ENCODE results near the gene NUTM2F. TPM values are rescaled to one million over a fixed set of nuclear protein-coding genes. Genes with fewer than 3 reads are reported as not detected.

Gene NUTM2F
- total RNA-seq, 1 experiment from 2014 or later = 0.15 TPM

DNA sequence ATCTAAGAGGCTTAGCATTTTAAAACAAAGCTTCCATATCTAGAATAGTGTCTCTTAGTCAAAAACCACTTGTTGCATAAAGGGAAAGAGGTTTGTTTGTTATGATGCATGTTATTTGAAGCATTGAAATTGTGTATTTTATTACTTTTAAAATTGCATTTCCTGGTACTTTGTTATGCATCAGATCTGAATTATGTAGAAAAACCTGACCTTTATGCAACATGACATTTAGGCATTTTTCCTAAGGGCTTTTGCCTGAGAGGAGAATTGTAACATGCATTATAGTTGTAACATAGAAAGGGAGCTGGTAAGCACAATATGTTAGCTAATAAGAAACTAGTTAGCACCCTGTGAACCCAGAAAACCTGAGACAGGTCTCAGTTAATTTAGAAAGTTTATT lies 47.3 kb downstream of the NUTM2F start:
- no peak for ATAC-seq
- Mint-ChIP-seq H3K4me1 (peaks cover 14% of the 10 kb centered on the region), H3K27me3 (ENCODE audit: low read depth) (no peaks in the 10 kb centered on the region), H3K27ac (no peak overlapping the region), H3K36me3 (peaks cover 28% of the 10 kb centered on the region), H3K9me3 (peaks cover 22% of the 10 kb centered on the region), H3K4me3 (no peak overlapping the region)
- TF ChIP-seq FOXP1 (CRISPR knock-in tag; IDR thresholded peaks at IDR 0.05; ENCODE audit: borderline replicate concordance) (no peak), ATF1 (CRISPR knock-in tag; IDR thresholded peaks at IDR 0.05) (no peak), ZNF121 (CRISPR knock-in tag; IDR thresholded peaks at IDR 0.05) (no peak), ZNF396 (CRISPR knock-in tag; IDR thresholded peaks at IDR 0.05; ENCODE audit: borderline replicate concordance) (no peak), ZNF423 (CRISPR knock-in tag; IDR thresholded peaks at IDR 0.05) (no peak), IRF2 (CRISPR knock-in tag; IDR thresholded peaks at IDR 0.05; ENCODE audit: borderline replicate concordance, low read depth) (no peak), ETV6 (CRISPR knock-in tag; IDR thresholded peaks at IDR 0.05) (no peak), OVOL2 (CRISPR knock-in tag; IDR thresholded peaks at IDR 0.05; ENCODE audit: borderline replicate concordance) (no peak), RELA (CRISPR knock-in tag; IDR thresholded peaks at IDR 0.05; ENCODE audit: borderline replicate concordance) (no peak)
- TF ChIP-seq, protein P1, sequence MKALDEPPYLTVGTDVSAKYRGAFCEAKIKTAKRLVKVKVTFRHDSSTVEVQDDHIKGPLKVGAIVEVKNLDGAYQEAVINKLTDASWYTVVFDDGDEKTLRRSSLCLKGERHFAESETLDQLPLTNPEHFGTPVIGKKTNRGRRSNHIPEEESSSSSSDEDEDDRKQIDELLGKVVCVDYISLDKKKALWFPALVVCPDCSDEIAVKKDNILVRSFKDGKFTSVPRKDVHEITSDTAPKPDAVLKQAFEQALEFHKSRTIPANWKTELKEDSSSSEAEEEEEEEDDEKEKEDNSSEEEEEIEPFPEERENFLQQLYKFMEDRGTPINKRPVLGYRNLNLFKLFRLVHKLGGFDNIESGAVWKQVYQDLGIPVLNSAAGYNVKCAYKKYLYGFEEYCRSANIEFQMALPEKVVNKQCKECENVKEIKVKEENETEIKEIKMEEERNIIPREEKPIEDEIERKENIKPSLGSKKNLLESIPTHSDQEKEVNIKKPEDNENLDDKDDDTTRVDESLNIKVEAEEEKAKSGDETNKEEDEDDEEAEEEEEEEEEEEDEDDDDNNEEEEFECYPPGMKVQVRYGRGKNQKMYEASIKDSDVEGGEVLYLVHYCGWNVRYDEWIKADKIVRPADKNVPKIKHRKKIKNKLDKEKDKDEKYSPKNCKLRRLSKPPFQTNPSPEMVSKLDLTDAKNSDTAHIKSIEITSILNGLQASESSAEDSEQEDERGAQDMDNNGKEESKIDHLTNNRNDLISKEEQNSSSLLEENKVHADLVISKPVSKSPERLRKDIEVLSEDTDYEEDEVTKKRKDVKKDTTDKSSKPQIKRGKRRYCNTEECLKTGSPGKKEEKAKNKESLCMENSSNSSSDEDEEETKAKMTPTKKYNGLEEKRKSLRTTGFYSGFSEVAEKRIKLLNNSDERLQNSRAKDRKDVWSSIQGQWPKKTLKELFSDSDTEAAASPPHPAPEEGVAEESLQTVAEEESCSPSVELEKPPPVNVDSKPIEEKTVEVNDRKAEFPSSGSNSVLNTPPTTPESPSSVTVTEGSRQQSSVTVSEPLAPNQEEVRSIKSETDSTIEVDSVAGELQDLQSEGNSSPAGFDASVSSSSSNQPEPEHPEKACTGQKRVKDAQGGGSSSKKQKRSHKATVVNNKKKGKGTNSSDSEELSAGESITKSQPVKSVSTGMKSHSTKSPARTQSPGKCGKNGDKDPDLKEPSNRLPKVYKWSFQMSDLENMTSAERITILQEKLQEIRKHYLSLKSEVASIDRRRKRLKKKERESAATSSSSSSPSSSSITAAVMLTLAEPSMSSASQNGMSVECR (CRISPR knock-in tag; IDR thresholded peaks at IDR 0.05; ENCODE audit: borderline replicate concordance) = no peak
- TF ChIP-seq, protein P2, sequence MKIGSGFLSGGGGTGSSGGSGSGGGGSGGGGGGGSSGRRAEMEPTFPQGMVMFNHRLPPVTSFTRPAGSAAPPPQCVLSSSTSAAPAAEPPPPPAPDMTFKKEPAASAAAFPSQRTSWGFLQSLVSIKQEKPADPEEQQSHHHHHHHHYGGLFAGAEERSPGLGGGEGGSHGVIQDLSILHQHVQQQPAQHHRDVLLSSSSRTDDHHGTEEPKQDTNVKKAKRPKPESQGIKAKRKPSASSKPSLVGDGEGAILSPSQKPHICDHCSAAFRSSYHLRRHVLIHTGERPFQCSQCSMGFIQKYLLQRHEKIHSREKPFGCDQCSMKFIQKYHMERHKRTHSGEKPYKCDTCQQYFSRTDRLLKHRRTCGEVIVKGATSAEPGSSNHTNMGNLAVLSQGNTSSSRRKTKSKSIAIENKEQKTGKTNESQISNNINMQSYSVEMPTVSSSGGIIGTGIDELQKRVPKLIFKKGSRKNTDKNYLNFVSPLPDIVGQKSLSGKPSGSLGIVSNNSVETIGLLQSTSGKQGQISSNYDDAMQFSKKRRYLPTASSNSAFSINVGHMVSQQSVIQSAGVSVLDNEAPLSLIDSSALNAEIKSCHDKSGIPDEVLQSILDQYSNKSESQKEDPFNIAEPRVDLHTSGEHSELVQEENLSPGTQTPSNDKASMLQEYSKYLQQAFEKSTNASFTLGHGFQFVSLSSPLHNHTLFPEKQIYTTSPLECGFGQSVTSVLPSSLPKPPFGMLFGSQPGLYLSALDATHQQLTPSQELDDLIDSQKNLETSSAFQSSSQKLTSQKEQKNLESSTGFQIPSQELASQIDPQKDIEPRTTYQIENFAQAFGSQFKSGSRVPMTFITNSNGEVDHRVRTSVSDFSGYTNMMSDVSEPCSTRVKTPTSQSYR (CRISPR knock-in tag; IDR thresholded peaks at IDR 0.05) = no peak
- TF ChIP-seq, protein P3, sequence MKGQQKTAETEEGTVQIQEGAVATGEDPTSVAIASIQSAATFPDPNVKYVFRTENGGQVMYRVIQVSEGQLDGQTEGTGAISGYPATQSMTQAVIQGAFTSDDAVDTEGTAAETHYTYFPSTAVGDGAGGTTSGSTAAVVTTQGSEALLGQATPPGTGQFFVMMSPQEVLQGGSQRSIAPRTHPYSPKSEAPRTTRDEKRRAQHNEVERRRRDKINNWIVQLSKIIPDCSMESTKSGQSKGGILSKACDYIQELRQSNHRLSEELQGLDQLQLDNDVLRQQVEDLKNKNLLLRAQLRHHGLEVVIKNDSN (CRISPR knock-in tag; IDR thresholded peaks at IDR 0.05) = no peak
- TF ChIP-seq, protein P4, sequence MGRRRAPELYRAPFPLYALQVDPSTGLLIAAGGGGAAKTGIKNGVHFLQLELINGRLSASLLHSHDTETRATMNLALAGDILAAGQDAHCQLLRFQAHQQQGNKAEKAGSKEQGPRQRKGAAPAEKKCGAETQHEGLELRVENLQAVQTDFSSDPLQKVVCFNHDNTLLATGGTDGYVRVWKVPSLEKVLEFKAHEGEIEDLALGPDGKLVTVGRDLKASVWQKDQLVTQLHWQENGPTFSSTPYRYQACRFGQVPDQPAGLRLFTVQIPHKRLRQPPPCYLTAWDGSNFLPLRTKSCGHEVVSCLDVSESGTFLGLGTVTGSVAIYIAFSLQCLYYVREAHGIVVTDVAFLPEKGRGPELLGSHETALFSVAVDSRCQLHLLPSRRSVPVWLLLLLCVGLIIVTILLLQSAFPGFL (CRISPR knock-in tag; IDR thresholded peaks at IDR 0.05; ENCODE audit: borderline replicate concordance) = no peak
- TF ChIP-seq, protein P5, sequence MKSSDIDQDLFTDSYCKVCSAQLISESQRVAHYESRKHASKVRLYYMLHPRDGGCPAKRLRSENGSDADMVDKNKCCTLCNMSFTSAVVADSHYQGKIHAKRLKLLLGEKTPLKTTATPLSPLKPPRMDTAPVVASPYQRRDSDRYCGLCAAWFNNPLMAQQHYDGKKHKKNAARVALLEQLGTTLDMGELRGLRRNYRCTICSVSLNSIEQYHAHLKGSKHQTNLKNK (CRISPR knock-in tag; IDR thresholded peaks at IDR 0.05) = no peak
- TF ChIP-seq, protein P6, sequence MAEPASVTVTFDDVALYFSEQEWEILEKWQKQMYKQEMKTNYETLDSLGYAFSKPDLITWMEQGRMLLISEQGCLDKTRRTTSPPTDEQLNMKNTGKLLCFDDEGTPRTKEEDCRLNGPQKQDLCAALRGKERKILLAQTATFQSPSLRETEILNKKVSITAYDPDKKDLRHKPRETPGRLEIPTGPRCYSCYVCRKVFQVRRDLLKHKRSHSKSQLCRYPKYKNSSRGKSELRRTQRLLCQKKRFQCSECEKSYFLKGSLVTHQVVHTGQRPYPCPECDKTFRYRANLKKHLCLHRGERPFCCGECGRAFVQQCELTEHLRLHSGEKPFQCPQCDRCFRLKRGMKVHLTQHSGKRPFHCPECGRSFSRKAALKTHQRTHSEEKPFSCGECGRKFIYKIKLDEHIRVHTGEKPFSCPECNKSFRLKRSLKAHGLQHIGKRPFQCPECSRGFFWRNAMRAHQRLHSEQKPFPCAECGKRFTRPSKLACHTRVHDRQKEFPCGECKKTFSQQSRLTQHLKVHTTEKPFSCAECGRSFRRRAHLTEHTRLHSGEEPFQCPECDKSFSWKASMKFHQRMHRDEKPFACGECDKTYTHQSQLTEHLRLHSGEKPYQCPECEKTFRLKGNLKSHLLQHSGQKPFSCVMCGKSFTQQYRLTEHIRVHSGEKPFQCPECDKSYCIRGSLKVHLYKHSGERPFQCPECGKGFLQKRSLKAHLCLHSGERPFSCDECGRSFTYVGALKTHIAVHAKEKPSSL (CRISPR knock-in tag; conservative IDR thresholded peaks at IDR 0.05) = no peak
- TF ChIP-seq, protein P7, sequence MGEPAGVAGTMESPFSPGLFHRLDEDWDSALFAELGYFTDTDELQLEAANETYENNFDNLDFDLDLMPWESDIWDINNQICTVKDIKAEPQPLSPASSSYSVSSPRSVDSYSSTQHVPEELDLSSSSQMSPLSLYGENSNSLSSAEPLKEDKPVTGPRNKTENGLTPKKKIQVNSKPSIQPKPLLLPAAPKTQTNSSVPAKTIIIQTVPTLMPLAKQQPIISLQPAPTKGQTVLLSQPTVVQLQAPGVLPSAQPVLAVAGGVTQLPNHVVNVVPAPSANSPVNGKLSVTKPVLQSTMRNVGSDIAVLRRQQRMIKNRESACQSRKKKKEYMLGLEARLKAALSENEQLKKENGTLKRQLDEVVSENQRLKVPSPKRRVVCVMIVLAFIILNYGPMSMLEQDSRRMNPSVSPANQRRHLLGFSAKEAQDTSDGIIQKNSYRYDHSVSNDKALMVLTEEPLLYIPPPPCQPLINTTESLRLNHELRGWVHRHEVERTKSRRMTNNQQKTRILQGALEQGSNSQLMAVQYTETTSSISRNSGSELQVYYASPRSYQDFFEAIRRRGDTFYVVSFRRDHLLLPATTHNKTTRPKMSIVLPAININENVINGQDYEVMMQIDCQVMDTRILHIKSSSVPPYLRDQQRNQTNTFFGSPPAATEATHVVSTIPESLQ (CRISPR knock-in tag; IDR thresholded peaks at IDR 0.05) = no peak
- POLR2A ChIA-PET = no interaction called here
- CTCF ChIA-PET = interaction anchor here (0.6 kb wide), 1 partner anchor 18 kb away, joined by 3 read pairs; no protein-coding TSS in a partner anchor
- no peak for DNase-seq (ENCODE audit: low spot score)
